ENCODE results near the gene FOXP3.

FOXP3 gene

DNA sequence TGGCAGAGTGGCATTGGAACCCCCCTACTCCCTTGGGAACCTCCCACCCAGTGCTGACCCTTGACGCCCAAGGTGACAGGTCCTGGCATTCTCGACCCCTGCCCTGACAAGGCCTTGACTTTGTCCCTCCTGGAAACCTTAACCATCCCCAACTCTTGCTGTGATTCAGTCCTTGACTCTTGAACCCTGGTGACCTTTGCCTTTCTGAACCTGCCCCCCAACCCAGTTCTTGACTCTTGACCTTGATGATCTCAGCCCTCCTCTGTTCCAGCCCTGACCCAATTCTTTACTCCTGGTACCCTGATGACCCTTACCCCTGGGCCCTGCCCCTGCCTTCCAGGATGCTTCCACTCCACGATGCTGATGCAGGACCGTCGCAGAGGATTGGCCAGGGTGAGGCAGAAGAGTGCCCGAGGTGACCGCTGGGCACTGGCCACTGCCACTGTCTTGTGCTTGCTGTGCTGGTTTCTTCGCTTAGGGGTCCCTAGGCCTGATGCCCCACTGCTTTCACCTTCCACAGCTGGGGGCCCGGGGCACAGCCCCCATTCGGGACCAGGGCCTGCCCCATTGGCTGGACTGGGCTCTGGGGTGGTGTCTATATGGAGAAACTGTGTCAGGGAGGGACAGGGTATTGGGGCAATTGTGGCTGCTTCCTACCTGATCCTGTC, 33.0 kb downstream of the FOXP3 start:
- H3K4me3 ChIP-seq (ENCODE audit: low read depth in 1 of 2, low read length in 2 of 2), result no peak overlapping the region
- no peak overlapping the region for H3K9ac ChIP-seq (ENCODE audit: low read depth, low read length)
- peaks cover 13% of the 10 kb centered on the region for H3K4me1 ChIP-seq (ENCODE audit: insufficient read depth, low read length)
- H3K36me3 ChIP-seq (ENCODE audit: insufficient read depth, low read length), result no peaks in the 10 kb centered on the region
- no peak overlapping the region for H3K4me2 ChIP-seq (ENCODE audit: insufficient read depth, low read length)
- H4K20me1 ChIP-seq (ENCODE audit: insufficient read depth, low read length), result no peaks in the 10 kb centered on the region
- DNase-seq (no peak), ATAC-seq (ENCODE audit: insufficient read depth, low read depth) (no peak)
- no peaks in the 10 kb centered on the region for H3K9me3 ChIP-seq (ENCODE audit: insufficient read depth, low read length, severe bottlenecking)
- H3K27ac ChIP-seq (ENCODE audit: low read length), result no peak overlapping the region
- H3K27me3 ChIP-seq (ENCODE audit: insufficient read depth, low read length, poor library complexity), result no peaks in the 10 kb centered on the region
- no peak overlapping the region for H2AFZ ChIP-seq (ENCODE audit: low read depth, low read length)
- peaks cover 6% of the 10 kb centered on the region for H3K79me2 ChIP-seq (ENCODE audit: insufficient read depth, low read length)
- TF ChIP-seq, protein P1, sequence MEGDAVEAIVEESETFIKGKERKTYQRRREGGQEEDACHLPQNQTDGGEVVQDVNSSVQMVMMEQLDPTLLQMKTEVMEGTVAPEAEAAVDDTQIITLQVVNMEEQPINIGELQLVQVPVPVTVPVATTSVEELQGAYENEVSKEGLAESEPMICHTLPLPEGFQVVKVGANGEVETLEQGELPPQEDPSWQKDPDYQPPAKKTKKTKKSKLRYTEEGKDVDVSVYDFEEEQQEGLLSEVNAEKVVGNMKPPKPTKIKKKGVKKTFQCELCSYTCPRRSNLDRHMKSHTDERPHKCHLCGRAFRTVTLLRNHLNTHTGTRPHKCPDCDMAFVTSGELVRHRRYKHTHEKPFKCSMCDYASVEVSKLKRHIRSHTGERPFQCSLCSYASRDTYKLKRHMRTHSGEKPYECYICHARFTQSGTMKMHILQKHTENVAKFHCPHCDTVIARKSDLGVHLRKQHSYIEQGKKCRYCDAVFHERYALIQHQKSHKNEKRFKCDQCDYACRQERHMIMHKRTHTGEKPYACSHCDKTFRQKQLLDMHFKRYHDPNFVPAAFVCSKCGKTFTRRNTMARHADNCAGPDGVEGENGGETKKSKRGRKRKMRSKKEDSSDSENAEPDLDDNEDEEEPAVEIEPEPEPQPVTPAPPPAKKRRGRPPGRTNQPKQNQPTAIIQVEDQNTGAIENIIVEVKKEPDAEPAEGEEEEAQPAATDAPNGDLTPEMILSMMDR (IDR thresholded peaks at IDR 0.05; ENCODE audit: borderline replicate concordance, extremely low read depth, low read length, poor library complexity, severe bottlenecking), result no peak
- no peak for TF ChIP-seq EZH2 (IDR thresholded peaks at IDR 0.05; ENCODE audit: borderline replicate concordance, low read depth, low read length, severe bottlenecking)

DNA sequence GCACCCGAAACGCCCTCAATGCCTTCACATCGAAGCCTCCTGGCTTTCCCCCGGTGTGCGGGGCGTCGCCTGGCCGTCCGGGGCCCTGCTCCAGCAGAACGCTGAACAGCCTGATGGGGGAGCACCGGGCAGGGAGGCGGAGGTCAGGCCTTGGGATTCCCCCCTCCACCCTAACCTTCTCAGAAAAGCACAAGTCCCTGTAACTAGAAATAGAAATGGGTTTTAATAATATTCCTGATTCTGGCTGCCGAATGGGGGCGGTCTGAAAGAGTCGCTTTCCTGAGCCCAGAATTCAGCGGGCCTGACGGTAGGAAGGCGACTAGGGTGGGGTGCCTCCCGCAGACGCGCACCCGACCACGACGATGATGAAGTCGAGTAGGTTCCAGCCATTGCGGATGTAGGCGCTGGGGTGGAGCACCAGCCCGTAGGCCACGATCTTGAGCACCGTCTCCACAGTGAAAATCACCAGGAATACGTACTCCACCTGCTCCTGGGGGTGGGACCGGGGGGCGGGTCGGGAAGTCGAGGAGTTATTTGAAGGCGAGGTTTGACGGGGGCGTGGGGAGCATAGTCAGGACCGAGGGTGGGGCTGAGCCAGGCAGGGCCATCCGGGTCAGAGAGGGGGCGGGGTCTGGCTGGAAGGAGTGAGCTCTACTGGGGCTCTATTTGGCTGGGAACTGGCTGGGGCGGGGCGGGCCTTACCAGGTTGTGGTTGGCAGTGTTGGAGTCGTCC, 33.8 kb downstream of the FOXP3 start:
- H2AFZ ChIP-seq (ENCODE audit: low read depth, low read length), result no peak overlapping the region
- H3K4me3 ChIP-seq (ENCODE audit: low read depth in 1 of 2, low read length in 2 of 2), result no peak overlapping the region
- no peaks in the 10 kb centered on the region for H3K27me3 ChIP-seq (ENCODE audit: insufficient read depth, low read length, poor library complexity)
- no peaks in the 10 kb centered on the region for H3K9me3 ChIP-seq (ENCODE audit: insufficient read depth, low read length, severe bottlenecking)
- H3K36me3 ChIP-seq (ENCODE audit: insufficient read depth, low read length), result no peaks in the 10 kb centered on the region
- no peak overlapping the region for H3K4me2 ChIP-seq (ENCODE audit: insufficient read depth, low read length)
- no peak for TF ChIP-seq EZH2 (IDR thresholded peaks at IDR 0.05; ENCODE audit: borderline replicate concordance, low read depth, low read length, severe bottlenecking)
- TF ChIP-seq, protein P1 (IDR thresholded peaks at IDR 0.05; ENCODE audit: borderline replicate concordance, extremely low read depth, low read length, poor library complexity, severe bottlenecking), result no peak
- H4K20me1 ChIP-seq (ENCODE audit: insufficient read depth, low read length), result no peaks in the 10 kb centered on the region
- DNase-seq (no peak), ATAC-seq (ENCODE audit: insufficient read depth, low read depth) (no peak)
- peaks cover 5% of the 10 kb centered on the region; the same call in 1 of the 2 replicates for H3K4me1 ChIP-seq (ENCODE audit: insufficient read depth, low read length)
- no peak overlapping the region for H3K9ac ChIP-seq (ENCODE audit: low read depth, low read length)
- no peak overlapping the region for H3K27ac ChIP-seq (ENCODE audit: low read length)
- peaks cover under 1% of the 10 kb centered on the region for H3K79me2 ChIP-seq (ENCODE audit: insufficient read depth, low read length)

DNA sequence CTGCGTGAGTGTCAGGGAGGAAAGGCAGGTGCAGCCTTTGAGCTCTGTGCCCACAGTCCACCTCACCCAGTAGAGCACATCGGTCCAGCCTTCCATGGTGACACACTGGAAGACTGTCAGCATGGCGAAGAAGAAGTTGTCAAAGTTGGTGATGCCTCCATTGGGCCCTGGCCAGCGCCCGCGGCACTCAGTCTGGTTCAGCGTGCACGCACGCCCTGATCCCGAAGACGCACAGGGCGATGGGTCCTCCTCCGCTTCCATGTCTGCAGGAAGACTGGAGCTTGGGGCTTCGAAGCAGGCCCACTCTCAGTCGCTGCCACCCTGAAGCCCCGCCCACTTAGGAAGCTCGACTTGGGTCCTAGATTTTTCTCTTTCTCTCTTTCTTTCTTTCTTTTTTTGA, 36.3 kb downstream of the FOXP3 start:
- Histone ChIP-seq H4K20me1 (ENCODE audit: insufficient read depth, low read length) (no peaks in the 10 kb centered on the region), H3K4me2 (ENCODE audit: insufficient read depth, low read length) (no peak overlapping the region), H3K27ac (ENCODE audit: low read length) (no peak overlapping the region), H3K36me3 (ENCODE audit: insufficient read depth, low read length) (no peaks in the 10 kb centered on the region), H2AFZ (ENCODE audit: low read depth, low read length) (no peak overlapping the region), H3K27me3 (ENCODE audit: insufficient read depth, low read length, poor library complexity) (no peaks in the 10 kb centered on the region), H3K9me3 (ENCODE audit: insufficient read depth, low read length, severe bottlenecking) (no peaks in the 10 kb centered on the region), H3K79me2 (ENCODE audit: insufficient read depth, low read length) (no peaks in the 10 kb centered on the region), H3K9ac (ENCODE audit: low read depth, low read length) (no peak overlapping the region), H3K4me3 (ENCODE audit: low read depth in 1 of 2, low read length in 2 of 2) (no peak overlapping the region), H3K4me1 (ENCODE audit: insufficient read depth, low read length) (no peaks in the 10 kb centered on the region)
- DNase-seq (no peak), ATAC-seq (ENCODE audit: insufficient read depth, low read depth) (no peak)
- no peak for TF ChIP-seq EZH2 (IDR thresholded peaks at IDR 0.05; ENCODE audit: borderline replicate concordance, low read depth, low read length, severe bottlenecking)
- TF ChIP-seq, protein P1 (IDR thresholded peaks at IDR 0.05; ENCODE audit: borderline replicate concordance, extremely low read depth, low read length, poor library complexity, severe bottlenecking), result no peak
